Cerebellar cortex (tissue), 1 donor: ENCODE data around the gene BACH2.
"Not testable (repeated sequence)": the region's sequence is repeated elsewhere in the genome, so short reads cannot be mapped to it uniquely, and the experiment has no call there.

Source experiments
- DNase-seq: peaks from one replicate; pipeline ENCODE4 v3.0.0-alpha.2; 2015; ENCODE audit warnings: low spot score

BACH2 gene

GRCh38 chr6:90296341-90297114 lies at the start of gene BACH2:
BACH2 (minus strand) TSS chr6:90296843; CDS start chr6:90008844, 287,999 bp downstream.
- DNase-seq = peak; percentile 84

DNA sequence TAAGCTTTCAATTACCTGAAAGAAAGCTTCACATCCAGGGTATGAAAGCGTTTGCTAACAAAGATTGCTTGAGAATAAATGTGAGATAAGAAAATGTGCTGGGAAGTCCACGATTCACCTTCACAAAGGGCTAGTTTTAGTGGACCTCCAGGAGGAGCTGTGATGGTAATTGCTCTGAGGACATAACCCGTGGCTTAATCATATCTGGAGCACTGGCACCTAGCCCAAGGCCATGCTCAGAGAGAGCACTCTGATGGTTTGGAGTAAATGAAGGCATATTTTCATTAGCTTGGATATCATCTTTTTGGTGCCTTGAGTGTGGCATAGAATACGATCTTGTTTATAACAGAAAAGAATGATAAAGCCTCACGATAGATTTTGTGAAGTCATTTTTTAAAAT lies 46.9 kb upstream of the BACH2 start:
- peak; percentile 18 for DNase-seq

GRCh38 chr6:90338409-90338808 lies 41.8 kb upstream of the BACH2 start:
- DNase-seq = no peak

GRCh38 chr6:90336388-90336947 lies 39.8 kb upstream of the BACH2 start:
- no peak for DNase-seq

DNA sequence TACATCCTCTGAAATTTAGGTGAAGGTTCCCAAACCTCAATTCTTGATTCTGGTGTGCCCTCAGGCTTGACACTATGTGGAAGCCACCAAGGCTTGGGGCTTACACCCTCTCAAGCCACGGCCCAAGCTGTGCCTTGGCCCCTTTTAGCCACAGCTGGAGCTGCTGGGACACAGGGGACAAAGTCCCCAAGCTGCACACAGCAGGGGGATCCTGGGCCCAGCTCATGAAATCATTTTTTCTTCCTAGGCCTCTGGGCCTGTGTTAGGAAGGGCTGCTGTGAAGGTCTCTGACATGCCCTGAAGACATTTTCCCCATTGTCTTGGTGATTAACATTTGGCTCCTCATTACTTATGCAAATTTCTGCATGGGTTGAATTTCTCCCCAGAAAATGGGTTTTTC lies 37.3 kb upstream of the BACH2 start:
- no peak for DNase-seq

GRCh38 chr6:90332978-90333543 lies 36.4 kb upstream of the BACH2 start:
- not testable (repeated sequence) for DNase-seq

DNA sequence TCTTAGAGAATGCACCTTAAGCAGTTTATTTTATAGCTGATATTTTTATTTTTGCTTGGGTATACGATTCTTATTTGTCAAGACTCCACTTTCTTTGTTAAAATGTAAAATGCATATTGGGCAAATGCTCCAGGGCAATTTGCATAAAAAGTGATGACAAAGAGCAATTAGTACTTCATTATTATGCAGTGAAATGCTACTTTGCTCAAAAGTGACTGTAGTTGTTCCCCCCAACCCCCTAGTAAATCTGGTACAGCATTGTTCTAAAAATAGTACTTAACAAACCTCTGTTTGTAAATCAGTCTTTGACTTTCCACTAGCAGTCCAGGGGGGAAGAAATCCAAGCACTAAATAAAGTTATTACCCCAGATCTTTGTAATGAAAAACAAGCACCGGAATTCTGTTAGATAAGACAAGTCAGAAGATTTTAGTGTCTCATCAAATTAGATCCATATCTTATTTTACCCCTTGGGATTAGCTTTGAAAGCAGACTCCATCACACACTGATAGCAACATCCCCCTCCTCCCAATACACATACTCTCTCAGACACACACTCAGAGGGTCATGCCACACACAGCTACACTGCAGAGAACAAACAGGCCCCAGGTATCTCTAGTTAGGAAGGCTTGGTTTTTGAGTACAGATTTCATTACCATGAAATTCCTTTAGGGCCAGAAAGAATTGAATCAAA lies 32.9 kb upstream of the BACH2 start:
- DNase-seq = no peak

DNA sequence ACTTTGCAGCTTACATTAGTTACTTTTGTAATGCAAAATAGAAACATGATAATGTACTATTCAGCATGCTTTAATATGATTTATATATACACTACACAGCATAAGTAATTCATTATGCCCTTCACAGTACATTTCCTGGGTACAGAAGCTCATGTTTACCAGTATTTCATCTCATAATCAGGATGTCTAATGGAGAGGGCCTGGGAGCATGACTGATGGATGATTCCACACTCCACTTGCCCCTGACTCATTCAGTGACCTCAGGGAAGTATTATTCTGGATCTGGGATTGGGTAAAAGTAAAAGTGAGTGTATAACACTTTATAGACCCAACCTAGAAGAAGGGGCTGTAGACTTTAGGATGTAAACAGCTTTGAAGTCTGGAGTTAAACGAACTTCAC lies 31.4 kb upstream of the BACH2 start:
- DNase-seq = no peak

DNA sequence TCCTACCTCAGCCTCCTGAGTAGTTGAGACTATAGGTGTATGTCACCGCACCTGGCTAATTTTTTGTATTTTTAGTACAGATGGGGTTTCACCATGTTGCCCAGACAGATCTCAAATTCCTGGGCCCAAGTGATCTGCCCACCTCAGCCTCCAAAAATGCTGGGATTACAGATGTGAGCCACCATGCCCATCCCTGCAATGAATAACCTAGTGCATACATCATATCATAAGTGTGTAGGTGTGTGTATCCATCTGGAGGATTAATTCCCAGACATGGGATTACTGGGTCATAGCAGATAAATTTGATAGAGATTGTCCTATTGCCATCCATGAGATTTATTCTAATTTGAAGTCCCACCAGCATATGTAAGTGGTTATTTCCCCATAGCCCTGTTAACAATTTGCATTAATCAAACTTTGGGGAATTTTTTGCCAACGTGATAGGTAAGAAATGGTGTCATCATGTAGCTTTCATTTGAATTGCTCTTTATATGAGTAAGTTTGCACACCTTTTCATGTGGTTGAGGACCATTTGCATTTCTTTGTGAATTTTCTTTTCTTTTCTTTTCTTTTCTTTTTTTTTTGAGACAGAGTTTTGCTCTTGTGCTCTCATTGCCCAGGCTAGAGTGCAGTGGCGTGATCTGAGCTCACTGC lies 29.9 kb upstream of the BACH2 start:
- DNase-seq = no peak

DNA sequence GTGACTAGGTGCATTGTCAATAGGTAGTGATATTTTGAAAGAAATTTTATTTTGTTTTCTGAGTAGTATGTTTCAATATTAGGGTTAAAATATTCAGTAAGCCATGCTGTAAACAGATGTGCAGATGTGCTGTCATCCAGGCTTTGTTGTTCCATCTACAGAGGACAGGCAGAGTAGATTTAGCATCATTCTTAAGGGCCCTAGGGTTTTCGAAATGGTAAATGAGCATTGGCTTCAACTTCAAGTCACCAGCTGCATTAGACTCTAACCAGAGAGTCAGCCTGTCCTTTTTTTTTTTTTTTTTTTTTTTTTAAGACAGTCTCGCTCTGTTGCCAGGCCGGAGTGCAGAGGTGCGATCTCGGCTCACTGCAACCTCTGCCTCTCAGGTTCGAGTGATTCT lies 27.1 kb upstream of the BACH2 start:
- DNase-seq = no peak

- no peak for DNase-seq
Observed at GRCh38 chr6:90322976-90323474, 26.4 kb upstream of the BACH2 start.

- no peak for DNase-seq
Observed at GRCh38 chr6:90319979-90320685, 23.5 kb upstream of the BACH2 start.

DNA sequence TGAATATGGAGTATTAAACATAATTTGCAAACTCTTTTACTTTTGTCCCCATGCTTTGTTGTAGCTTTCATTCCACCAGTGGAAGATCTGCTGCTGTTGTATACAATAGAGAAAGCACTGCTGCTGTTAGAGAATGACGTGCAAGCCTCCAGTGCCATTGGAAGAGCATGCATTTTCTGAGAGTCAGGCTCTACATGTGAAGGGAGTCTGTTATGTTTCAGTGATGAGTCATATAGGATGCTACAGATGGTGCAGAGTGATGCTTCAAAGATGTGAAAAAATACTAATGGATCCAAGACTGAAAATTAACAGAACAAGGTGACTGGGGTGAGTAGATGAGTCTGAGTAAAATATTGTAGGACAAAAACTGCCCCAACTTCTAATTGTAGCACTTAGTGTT lies 22.4 kb upstream of the BACH2 start:
- DNase-seq = no peak

GRCh38 chr6:90315986-90316385 lies 19.3 kb upstream of the BACH2 start:
- DNase-seq = no peak

- no peak for DNase-seq
Observed at GRCh38 chr6:90315354-90315950, 18.8 kb upstream of the BACH2 start.

DNA sequence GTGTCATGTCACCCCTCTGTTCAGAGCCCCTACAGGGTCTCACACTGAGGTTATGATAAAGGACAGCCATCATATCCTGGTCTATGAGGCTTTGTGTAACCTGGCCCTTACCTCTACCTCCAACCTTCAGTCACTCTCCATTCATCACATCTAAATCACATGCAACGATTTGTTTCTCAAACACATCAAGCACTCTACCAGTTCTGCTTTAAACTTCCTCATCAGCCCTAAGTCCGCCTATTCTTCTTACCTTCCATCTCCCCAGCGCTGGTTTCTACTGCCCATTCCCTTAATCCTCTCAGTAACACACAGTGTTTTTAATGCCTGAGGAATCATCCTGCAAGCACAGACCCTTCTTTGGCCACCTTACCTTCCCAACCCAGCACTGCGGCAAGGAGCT lies 17.9 kb upstream of the BACH2 start:
- no peak for DNase-seq

- DNase-seq = no peak
Observed at GRCh38 chr6:90311569-90311968, 14.9 kb upstream of the BACH2 start.

DNA sequence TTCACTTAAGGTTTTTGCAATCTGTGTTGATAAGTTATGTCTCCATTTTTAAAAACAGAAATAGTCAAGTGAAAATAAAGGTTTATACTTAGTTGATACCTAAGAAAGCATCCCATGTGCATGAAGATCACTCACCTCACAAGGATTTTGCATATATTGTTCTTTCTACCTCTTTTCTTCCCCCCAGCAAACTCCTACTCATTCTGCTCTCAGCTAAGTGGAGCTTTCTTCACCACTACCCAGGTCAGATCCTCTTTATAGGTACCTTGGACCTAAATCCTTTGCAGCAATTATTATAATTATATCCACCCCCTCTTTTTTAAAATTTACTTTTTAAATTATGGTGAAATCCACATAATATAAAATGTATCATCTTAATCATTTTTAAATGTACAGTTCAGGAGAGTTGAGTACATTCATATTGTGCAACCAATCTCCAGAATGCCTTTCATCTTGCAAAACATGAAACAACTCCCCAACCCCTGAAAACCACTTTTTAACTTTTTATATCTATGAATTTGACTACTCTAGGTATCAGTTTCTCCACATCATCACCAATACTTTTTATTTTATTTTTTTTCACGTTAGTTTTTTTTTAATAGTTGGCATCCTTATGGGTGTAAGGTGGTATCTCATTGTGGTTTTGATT lies 9.3 kb upstream of the BACH2 start:
- no peak for DNase-seq

DNA sequence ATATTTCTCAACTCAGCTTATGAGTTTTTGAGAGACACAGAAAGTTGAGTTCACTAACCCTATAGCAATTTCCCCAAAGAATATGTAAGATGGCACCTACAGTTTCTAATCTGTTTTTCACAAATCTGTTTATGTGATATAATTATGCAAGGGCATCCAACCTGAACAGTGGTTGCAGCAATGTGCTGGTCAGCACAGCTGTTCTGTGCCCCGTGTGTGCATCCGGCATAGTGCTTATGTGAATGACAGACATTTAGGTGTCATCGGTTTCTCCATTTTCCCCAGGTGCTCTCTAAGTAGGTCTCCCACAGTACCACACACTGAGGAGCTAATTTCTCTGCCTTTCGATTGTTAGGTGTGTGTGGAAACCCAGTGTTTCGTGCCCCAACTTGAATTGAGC lies 7.7 kb upstream of the BACH2 start:
- DNase-seq = no peak

- DNase-seq = no peak
Observed at GRCh38 chr6:90303039-90303438, 6.4 kb upstream of the BACH2 start.

DNA sequence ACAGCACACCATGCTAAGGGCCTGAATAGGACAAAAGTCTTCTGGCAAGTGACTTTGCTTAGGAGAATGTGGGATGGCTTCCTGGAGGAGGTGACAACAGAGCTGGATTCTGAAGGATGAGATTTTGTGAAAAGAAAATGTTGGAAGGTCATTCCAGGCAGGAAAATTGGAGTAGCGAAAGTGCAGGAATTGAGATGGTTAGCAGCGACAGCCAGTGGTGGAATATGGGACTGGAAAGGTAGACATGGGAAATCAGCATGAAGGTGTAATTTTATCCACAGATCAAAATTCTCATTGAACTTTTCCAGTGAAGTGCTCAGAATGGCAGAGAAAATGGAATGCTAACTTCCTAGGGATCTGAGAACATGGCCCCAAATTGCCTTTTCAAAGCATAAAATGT lies 5.7 kb upstream of the BACH2 start:
- no peak for DNase-seq
